ENCODE data around the gene SLX4IP.
"Not testable (repeated sequence)": the region's sequence is repeated elsewhere in the genome, so short reads cannot be mapped to it uniquely, and the experiment has no call there.

Gene SLX4IP

DNA sequence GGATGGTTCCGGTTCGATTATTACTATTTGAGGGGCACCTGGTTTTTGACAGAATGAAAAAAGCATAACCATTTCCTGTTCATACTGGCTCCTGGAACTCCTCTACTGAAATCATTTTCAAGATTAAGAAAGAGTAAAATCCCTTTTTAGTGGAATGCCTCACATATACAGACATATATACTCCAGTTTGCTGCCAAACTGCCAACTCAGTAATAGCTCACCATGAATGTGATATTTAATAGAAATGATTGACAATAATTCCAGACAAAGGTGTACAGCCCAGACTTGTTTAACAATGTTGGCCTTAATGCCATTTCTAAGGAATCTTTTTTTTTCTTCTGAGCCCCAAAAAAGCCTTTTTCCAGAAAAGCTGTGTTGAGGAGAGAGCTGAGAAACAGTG is 145.6 kb downstream of the SLX4IP start:
- DNase-seq = no peak

DNA sequence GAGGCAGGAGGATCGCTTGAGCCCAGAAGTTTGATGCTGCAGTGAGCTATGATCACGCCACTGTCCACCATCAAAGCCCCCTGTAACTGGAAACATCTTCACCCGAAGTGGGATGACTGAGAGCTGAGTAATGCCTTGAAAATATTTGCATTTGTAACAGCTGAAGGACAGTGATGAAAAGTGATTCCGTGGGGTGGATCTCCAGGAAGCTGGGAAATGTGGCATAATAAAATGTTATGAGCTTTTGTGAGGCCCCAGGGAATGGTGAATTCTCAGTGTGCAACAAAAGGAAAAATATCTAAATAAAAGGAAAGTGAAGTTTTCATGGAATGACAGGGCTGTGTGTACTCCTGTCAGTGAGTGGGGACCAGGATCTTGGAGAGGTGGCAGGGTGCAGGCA is 146.7 kb downstream of the SLX4IP start:
- no peak for DNase-seq

DNA sequence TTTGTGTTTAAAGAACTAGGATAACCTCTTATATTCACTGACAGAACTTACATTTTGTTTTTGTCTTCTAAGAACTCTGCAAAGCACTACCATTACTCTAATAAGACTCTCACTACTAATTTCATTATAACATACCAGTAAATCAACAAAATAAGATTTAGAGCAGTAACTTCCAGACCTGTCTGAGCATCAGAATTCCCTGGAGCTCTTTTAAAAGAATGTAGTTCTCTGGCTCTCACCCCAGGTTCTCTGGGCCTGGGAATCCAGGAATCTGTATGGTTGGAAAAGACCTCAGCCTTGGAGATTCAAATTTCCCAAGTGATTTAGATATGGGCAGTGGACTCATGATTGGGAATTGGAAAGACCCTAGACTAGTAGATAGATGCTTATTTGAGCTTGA is 149.3 kb downstream of the SLX4IP start:
- DNase-seq = no peak

DNA sequence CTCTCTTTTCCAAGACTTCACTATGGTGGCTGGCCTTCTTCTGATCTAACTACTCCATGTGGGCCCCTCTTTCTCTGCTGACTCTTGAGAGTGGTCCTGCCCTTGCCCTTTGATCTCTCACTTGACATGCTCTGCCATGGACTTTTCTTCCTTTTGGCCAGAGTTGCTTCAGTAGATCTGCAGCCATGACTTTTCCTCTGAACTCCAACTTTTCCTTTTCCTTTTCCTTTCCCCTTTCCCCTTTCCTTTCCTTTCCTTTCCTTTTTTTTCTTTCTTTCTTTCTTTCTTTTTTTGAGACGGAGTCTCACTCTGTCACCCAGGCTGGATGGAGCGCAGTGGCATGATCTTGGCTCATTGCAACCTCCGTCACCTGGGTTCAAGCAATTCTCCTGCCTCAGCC is 150.2 kb downstream of the SLX4IP start:
- no peak for DNase-seq

DNA sequence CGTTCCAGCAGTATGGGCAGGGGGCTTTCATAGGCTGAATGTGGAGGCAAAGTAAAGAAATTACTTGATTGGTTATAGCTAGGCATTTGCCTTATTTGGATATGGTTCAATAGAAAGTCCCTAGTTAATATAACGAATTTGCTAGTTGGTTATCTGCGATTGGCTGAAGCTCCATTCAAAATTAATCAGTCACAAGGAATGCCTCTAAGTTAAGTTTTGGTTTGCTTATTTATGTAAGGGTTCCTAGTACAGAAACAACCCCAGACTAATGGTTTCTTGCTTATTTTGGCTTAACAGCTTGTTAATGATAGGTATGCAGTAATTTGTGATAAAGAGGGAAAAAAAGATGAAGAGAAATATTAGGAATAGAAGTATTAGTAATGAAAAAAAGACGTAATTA is 151.2 kb downstream of the SLX4IP start:
- no peak for DNase-seq

DNA sequence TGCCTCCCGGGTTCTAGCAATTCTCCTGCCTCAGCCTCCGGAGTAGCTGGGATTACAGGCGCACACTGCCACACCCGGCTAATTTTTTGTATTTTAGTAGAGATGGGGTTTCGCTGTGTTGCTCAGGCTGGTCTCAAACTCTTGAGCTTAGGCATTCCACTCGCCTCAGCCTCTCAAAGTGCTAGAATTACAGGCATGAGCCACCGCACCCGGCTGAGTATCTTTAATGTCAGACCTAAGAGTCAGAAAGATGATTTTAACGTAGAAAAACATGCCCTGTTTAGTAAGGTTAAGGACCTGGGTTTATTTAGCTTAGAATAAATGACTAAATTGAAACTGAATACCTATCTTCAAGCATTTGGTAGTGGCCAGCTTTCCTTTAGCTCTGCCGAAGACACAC is 155.3 kb downstream of the SLX4IP start:
- not testable (repeated sequence) for DNase-seq

DNA sequence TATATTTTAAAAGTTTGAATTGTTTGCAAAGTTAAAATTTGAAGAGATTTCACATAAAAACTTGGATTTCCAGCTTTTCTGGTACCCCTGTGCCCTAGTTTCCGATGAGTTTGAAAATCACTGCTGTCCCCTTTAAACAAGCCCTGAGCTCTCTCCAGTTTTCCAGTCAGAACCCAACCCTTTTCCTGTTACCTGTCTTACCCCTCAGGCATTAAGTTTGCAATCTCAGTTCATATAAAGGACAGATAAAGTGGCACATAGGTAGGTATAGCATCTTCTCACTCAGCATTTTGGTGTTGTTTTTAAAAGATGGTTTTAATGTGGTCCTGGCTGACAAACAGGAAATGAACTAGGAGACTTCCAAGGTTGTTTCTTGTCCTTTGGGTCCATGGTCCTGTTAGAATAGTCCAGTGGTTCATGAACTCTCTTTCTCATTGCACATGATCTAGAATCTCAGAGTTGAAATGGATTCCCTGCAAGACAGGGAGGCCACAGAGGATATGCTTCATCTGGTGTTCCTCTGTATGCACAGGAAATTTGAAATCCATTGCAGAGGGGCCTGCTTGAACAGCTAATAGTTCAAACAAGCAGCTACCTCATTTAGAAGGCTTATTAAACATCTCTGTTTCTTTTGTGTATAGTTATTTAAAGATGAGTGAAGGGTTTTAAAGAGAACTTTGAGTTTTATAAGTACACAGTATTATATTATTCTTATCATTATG is 156.0 kb downstream of the SLX4IP start:
- no peak for DNase-seq

DNA sequence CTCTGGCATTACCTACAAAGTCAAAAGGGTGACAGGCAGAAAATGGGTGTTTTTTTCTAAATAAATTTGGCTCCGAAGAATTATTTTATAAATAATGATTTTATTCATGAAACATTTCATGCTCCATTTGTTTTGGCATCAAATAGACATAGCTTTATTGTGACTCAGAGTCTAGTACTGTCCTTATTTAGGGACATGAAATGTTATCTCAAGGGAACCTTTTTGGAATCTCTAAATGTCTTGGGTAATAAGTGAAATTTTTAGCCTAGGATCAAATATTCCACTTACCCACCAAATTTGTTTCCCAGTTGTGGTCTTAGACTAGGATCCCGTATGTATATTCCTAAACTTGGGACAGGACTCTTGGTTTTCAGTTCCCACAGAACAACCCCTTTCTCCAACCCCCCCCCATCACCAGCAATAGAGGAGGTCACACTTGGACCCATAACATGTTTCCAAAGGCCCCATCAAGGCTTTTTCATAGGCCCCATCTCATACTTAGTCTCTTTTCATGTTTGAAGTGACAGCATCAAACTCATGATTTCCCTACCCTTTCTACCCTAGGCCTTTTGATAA is 156.9 kb downstream of the SLX4IP start:
- no peak for DNase-seq

DNA sequence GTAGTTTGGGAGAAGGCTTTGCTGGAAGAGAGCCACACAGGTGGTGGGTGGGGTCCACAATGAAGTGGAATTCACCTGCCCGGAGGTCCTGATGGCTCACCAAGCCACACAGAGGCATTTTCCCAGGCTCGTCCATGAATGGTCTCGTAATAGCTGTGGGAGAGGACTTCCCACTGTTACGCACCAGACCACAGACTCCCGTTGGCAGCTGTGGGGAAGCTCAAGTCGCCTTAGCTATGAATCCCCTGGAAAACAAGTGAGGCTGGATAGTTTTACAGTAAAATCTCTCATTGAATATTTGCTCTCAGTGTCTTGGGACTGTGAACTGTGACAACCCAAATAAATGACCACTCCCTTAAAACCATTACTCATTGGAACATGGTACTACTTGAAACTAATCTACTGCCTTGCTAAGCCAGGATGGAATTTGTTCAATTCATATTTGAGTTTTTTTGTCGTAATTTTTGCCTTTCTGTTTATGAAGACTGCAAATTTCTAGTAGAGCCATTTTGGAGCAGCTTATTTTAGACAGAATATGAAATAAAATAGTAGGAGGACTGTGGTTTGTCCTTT is 159.3 kb downstream of the SLX4IP start:
- no peak for DNase-seq

DNA sequence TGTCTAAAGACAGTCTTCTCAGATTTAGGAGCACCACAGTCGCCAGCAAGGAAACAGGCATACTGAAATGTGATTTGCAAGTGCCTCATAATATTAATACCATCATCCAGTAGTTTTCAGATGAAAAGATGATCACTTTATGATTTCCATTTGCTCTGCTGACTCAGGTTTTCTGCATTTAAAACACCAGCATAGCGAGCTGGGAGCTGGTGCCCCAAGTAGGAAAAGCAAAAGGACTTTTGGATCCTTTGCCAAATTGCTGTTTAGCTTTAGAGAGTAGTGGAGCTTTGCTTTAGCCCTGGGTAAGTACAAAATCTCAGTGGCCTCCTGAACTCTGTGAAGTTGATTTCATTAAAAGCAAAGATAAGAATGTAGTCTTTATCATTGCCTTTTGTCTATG is 160.2 kb downstream of the SLX4IP start:
- DNase-seq = no peak

DNA sequence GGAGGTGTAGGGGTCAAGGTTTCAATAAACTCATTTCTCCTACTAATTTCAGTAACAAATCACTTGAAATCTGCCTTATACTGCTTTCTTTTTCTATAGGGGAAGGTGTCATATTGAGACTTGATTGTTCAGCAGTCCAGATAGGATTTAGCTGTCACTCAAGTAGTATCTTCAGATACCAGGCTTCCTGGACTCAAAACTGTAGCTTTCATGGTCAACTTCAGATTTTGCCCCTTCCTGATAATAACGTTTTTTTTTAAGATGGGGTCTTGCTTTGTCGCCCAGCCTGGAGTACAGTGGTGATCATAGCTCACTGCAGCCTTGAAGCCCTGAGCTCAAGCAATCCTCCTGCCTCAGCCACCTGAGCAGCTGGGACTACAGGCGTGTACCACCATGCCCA is 160.9 kb downstream of the SLX4IP start:
- DNase-seq = no peak

DNA sequence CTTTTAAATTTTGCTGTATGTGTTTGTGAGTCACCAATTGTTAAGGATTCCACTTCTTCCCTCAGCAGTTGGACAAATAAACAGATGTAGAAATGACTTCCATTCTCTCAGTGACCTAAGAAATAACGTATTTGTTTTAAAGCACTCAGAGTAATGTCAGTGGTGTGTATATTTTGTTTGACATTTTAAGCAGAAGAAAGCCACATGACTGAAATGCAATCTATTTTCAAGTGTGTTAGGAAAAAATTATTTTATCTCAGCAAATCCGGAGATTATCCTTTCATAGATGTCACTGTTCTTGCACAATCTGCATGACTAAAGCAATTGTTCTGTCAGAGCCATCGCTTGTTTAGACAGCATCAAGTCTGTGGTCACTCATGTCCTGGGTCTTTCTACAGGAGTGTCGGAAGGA is 161.6 kb downstream of the SLX4IP start:
- no peak for DNase-seq

DNA sequence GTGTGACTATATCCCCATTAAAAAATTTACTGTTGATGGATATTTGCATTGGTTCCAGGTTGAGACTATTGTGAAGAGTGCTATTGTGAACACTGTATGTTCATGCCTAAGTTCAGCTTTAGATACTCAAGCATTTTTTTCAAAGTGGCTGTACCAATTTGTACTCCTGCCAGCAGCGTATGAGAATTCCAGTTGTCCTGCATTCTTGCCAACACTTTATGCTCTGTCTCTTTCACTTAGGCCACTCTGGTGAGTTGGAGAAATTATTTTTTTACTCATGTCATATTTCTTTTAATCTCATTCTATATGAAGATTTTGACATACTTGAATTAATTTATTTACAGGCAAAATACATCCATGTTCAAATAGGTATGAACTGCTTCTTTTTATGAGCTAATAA is 162.5 kb downstream of the SLX4IP start:
- DNase-seq = no peak

DNA sequence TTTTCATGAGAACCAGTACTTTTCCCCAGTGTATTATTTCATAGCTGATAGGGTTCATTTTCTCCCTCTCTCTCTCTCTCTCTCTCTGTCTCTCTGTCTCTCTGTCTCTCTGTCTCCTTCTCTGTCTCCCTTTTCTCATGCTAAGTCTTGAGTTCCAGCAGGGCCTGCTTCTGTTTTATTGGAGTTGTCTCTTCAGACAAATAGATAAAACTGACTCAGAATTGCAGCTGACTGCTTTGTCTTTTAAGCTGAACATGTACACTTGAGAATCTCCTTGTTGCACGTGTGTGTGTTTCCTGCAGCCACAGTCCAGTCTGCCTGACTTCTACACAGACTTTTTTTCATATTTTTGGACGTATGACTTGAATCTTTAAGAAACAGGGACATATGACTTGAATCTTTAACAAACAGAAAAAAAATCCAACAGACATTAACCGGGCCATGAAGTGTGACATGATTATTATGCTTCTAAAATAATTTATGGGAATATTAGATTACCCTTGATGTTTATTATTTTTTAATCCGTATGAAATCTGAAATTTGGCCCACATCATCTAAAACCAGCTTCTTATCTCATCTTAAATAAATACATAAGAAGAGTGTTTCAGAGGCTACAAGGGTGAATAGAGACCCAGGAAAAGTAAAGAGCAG is 167.2 kb downstream of the SLX4IP start:
- DNase-seq = no peak

DNA sequence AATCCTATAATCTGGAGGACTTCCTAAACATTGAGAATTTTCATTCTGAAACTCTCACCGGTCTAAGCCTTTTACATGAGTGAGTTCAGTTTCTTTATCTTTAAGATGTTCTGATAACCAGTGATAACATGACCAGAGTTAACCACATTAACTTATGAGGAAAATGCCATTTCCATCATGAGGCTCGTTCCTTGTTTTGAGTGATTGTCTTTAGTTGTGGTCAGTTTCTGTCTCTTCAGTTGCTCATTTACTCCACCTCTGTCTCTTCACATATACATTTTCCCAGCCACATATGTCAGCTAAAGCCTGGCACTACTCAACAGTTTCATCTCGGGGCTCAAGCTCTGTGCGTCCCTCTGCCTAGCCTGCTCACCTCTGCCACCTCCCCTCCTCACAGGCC is 168.3 kb downstream of the SLX4IP start:
- DNase-seq = no peak

DNA sequence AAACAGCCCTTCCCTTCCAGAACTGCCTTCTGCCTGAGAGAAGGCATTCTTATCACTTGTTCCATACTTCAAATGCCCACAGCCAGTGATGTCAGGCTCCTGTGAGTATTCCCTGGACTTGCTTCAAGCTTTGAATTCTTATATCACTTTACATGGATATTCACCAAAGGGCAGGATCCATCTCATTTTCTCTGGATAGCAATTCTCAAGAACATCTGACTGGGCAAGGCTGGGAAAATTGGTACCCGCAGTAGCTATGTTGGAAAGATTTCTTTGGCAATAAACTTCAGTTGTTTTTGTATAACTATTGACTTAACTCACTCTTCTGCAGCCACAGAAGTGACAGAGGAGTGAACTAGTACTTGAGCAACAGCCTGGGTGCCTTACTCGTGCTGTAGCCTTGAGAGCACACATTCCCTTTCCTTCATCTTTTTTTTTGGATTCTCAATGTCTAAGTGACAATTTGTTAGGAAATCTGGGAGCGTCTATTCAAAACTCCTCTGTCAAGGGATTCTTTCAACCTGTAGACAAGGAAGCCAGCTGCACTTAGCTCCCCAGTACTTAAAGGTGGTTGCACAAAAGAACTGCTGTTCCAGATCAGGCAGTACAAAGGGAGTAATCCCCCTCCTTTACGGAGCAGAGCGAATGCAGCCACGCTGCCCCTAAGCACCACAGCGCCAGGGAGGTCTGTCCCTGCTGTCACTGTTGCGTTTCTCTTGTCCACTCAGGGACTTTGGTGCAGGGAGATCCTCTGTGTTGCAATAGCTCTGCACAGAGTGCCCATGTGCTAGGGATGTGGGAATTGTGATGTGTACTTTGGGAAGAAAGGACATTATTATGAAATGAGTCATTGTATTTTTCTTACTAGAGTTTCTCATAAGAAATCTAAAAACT is 169.1 kb downstream of the SLX4IP start:
- DNase-seq = no peak

DNA sequence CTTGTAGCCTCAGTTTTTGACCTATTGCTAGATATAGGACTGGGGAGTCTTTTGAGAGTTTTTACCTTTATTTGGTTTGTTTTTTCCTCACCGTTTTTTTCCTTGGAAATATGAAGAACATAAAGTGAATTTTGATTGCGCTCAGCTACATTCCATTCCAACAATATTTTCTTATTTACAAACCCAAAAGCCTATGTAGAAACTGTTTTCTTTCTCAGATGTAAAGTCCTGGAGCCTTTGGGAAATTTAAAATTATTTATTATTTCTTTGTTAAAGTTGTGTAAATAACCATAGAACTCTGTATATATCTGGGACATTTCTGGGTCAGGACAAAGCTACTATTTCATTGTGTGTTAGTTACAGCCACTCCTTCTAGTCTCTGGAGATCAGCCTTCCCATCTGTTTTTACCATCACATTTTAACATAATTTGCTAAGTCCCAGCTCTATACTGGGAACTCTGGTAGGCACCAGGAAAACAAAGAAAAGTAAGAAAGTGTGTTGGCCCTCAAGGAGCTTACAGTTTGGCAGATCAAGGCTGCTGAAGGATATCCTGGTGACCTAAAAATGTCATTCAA is 169.8 kb downstream of the SLX4IP start:
- no peak for DNase-seq

DNA sequence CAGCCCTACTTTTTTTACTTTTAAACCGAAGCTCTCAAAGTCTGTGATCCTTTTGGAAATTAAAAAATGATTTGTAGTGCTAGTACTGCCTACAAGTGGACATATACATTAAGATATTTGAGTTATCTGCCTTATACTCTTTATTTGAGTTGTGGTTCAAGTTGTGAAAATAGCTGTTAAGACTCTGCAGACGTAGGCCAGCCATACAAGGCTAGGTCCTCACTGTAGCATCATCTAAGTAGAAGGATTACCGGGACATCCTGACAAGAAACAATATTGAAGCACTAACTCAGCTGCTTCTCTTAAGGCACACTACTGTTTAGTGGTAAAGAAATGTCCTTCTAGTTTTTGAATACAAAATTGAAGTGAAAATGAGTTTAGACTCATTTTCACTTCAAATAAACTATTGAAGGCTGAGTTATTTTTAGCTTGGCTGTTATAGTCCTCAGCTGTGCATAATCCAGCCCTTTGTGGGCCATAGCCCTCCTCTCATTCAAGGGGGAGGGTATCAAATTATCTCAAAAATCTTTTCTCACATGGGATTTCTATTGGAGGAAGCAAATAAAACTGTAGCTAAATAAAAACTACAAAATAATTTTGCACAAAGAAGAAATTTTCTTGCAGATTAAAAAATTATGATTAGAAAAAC is 170.6 kb downstream of the SLX4IP start:
- DNase-seq = no peak

DNA sequence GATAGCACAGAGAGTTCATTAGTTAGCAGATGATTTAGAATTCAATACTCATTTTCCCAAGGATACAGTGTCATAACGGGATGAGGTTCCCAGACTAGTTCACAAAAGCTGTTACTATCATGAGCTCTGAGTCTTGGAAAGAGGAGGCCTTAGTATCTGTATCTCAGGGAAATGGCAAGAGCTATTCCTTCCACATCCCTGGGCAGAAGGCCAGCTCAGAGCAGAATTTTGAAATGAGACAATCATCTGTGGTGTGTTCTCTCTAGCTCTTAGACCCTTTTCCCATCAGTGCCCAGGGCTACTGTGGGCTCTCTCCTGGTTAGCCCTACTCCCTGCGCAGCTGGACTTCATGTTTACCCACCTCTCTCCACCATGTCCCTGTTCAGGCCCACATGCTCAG is 174.2 kb downstream of the SLX4IP start:
- no peak for DNase-seq

DNA sequence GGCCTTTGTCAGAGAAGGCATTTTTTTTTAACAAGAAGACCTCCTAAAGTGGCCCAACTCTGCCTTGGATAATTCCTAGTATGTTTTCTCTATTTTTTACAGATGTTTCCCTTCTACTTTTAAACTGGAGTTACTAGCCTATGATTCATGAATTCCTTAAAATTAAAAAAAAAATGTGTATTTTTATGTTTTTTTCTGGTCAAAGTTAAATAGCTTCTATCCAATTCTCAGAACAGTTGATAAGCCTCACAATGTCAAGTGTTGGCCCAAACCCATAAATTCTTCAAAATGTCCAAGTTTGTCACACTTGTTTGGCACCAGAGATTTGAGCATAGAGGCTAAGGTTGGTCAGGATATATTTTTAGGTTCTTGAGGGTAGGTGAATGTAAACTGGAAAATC is 174.7 kb downstream of the SLX4IP start:
- no peak for DNase-seq

DNA sequence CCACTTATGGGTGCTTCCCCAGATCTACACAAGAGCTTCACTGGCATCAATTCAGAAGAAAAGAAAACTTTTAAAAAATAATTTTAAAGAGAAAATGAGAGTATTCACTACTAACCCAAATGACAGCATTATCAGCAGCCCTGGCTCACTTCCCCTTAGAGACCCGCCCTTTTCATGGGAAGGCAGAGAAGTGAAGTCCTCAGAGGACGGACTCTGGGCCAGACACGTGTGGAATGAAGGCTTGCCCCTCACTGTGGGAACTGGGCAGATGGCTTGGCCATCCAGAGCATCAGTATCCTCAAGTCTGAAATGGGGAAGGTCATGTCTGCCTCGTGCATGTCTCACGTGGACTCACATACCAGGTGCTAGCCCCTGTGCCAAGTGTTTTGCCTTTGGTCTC is 175.1 kb downstream of the SLX4IP start:
- no peak for DNase-seq

DNA sequence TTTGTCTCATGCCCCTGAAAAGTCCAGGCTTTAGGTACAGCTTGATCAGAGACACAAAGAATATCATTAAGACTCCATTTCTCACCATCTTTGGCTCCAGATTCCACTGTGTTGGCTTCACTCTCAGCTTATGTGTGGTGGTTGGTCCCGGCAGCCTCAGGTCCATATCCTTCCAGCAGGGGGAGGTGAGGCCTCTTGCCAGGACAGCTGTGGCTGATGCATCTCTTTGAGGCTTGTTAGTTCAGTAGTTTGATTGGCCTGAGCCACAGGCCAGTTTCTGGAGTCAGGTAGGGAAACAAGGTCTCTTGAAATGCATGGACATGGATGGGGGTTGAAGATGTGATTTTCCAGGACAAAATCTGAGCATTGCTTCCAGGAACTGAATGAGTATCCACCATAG is 176.3 kb downstream of the SLX4IP start:
- no peak for DNase-seq

Data from stimulated activated naive CD4-positive, alpha-beta T cell (primary cell).